Choroid plexus epithelial cell (primary cell): ENCODE data around the gene CRB2.

Source experiments
- DNase-seq: peaks from one replicate; pipeline ENCODE4 v3.0.0-alpha.2; 2010; ENCODE audit warnings: low read depth
- H3K4me3 ChIP-seq: 2 replicates; pipeline ENCODE4 v1.5.1; 2011; ENCODE audit warnings: low read depth, mild to moderate bottlenecking, control low read depth, low read length, moderate library complexity
- TF ChIP-seq, protein P1 (sequence below): conservative IDR thresholded peaks from 2 replicates; pipeline ENCODE4 v1.5.1; 2011; ENCODE audit warnings: low read depth, mild to moderate bottlenecking, control low read depth, inconsistent platforms, low read length, moderate library complexity

Gene CRB2

GRCh38 chr9:123360161-123361085, 4.4 kb downstream of the CRB2 start:
- no peak for DNase-seq
- TF ChIP-seq, protein P1, sequence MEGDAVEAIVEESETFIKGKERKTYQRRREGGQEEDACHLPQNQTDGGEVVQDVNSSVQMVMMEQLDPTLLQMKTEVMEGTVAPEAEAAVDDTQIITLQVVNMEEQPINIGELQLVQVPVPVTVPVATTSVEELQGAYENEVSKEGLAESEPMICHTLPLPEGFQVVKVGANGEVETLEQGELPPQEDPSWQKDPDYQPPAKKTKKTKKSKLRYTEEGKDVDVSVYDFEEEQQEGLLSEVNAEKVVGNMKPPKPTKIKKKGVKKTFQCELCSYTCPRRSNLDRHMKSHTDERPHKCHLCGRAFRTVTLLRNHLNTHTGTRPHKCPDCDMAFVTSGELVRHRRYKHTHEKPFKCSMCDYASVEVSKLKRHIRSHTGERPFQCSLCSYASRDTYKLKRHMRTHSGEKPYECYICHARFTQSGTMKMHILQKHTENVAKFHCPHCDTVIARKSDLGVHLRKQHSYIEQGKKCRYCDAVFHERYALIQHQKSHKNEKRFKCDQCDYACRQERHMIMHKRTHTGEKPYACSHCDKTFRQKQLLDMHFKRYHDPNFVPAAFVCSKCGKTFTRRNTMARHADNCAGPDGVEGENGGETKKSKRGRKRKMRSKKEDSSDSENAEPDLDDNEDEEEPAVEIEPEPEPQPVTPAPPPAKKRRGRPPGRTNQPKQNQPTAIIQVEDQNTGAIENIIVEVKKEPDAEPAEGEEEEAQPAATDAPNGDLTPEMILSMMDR = no peak
- H3K4me3 ChIP-seq = no peak overlapping the region

DNA sequence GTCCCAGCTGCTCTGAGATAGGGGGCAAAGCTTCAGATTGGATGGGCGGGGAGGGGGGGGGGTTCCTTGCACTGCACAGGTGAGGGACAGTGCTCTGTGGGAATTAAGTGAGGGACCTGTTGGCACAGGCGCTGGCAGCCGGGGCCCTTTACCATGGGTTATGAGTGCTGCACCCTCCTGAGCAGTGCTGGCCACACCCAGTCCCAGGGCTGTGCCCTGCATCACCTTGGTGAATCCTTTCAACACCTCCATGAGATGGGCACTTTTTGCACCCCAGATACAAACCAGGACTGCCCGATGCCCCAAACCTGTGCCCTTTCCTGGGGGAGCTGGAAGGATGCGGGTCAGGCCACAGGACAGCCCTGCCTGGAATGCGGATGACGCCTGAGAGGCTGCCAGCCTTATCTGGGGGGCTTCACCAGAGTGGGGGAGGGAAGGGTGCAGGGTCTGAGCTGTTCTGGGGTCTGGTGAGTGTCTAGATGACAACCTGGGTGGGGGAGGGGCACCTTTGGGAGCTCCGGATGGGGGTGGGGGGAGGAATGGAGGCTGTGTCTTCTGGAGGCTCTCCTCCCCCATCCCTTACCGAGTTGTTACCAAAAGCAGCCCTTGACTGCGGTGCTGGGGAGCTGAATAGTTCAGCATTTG, 5.2 kb downstream of the CRB2 start:
- TF ChIP-seq, protein P1 = no peak
- H3K4me3 ChIP-seq = no peak overlapping the region
- no peak for DNase-seq

DNA sequence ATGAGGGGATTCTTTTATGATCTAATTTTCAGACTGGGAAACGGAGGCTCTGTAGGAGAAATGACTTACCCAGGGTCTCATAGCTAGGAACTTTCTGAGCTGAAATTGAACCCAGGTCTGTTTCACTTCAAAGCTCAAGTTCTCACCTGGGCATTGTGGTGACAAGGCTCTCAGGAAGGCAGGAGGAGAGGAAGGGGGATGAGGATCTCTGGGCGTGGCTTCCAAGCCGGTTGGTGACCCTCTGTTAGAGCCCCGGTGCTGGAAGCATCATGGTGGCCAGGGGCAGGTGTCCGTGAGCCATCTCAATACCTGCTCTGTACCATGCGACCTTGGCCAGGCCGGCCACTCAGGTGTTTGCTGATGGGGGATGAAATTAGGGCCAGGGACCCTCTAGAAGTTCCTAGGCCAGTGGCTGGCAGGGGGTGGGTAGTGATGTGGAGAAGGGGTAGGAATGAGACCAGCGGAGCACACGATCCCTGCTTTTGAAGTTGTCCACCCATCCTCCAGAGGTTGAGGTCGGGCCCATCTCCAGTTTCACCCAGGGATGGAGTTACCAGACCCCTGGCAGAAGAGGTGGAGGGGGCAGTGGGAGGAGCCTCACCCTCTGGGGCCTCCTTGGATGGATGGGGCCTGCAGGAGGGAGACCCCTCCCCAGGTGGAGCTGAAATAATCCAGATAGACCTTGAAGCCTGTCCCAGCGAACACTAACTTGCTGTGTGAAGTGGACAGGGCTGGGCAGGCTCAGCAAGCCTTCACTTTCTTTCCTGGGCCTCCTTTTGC, 5.9 kb downstream of the CRB2 start:
- TF ChIP-seq, protein P1 = no peak
- H3K4me3 ChIP-seq = no peak overlapping the region
- no peak for DNase-seq

DNA sequence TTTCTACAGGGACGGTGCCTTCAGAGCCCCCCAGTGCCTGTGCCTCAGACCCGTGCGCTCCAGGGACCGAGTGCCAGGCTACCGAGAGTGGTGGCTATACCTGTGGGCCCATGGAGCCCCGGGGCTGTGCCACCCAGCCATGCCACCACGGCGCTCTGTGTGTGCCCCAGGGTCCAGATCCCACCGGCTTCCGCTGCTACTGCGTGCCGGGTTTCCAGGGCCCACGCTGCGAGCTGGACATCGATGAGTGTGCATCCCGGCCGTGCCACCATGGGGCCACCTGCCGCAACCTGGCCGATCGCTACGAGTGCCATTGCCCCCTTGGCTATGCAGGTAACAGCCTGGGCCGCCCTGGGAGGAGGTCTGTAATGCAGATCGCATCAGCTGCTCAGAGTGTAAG, 6.9 kb downstream of the CRB2 start:
- TF ChIP-seq, protein P1 = no peak
- no peak for DNase-seq
- H3K4me3 ChIP-seq = no peak overlapping the region

GRCh38 chr9:123364241-123364824, 8.3 kb downstream of the CRB2 start:
- TF ChIP-seq, protein P1 = no peak
- H3K4me3 ChIP-seq = no peak overlapping the region
- no peak for DNase-seq

GRCh38 chr9:123365287-123365880, 9.4 kb downstream of the CRB2 start:
- H3K4me3 ChIP-seq = no peak overlapping the region
- no peak for DNase-seq
- TF ChIP-seq, protein P1 = peak; percentile 45
